Osteocyte (in vitro differentiated cells): Measurements from ENCODE around the gene MEX3D. TPM values are rescaled to one million over a fixed set of nuclear protein-coding genes. Genes with fewer than 3 reads are reported as not detected.

Experiments
- DNase-seq: peaks from one replicate; pipeline ENCODE4 v3.0.0; 2021; ENCODE audit warnings: mixed read lengths; ENCODE audit not compliant: unreplicated experiment; ENCODE audit errors: extremely low spot score
- H3K27ac Mint-ChIP-seq: one replicate; pipeline ENCODE4 v1.8.0; 2021; ENCODE audit warnings: mild to moderate bottlenecking, mixed read lengths; ENCODE audit not compliant: unreplicated experiment
- H3K27me3 Mint-ChIP-seq: one replicate; pipeline ENCODE4 v1.8.0; 2021; ENCODE audit warnings: mixed read lengths; ENCODE audit not compliant: unreplicated experiment
- H3K36me3 Mint-ChIP-seq: one replicate; pipeline ENCODE4 v1.8.0; 2021; ENCODE audit warnings: mixed read lengths; ENCODE audit not compliant: unreplicated experiment
- H3K4me1 Mint-ChIP-seq: one replicate; pipeline ENCODE4 v1.8.0; 2021; ENCODE audit warnings: mixed read lengths; ENCODE audit not compliant: unreplicated experiment
- H3K4me3 Mint-ChIP-seq: one replicate; pipeline ENCODE4 v1.8.0; 2021; ENCODE audit warnings: mild to moderate bottlenecking, moderate library complexity, mixed read lengths; ENCODE audit not compliant: unreplicated experiment
- H3K9me3 Mint-ChIP-seq: one replicate; pipeline ENCODE4 v1.8.0; 2021; ENCODE audit warnings: mixed read lengths; ENCODE audit not compliant: unreplicated experiment
- CTCF ChIP-seq: fragments of 200-600 bp; sonication (generic); IDR thresholded peaks from 2 replicates; pipeline ENCODE4 v1.5.0; 2021; ENCODE audit warnings: antibody characterized with exemption, mild to moderate bottlenecking, moderate library complexity
- total RNA-seq: library from RNA; stranded (reverse); gene quantifications from 2 replicates; pipeline ENCODE4 v1.2.1, GENCODE V29; 2021

MEX3D gene
- total RNA-seq, 1 donor from 2014 or later = 65.5 TPM

- no peaks in the 10 kb centered on the region for H3K4me1 Mint-ChIP-seq
- peaks cover 18% of the 10 kb centered on the region for H3K36me3 Mint-ChIP-seq
- TF ChIP-seq CTCF = no peak
- no peaks in the 10 kb centered on the region for H3K27me3 Mint-ChIP-seq
- H3K27ac Mint-ChIP-seq = no peak overlapping the region
- H3K4me3 Mint-ChIP-seq = no peak overlapping the region
- no peaks in the 10 kb centered on the region for H3K9me3 Mint-ChIP-seq
- DNase-seq = no peak
Observed at GRCh38 chr19:1580382-1580781, 12.3 kb upstream of the MEX3D start.

- Mint-ChIP-seq H3K4me3 (no peak overlapping the region), H3K4me1 (no peaks in the 10 kb centered on the region), H3K27ac (no peak overlapping the region)
Observed at GRCh38 chr19:1579222-1579621, 11.1 kb upstream of the MEX3D start.

GRCh38 chr19:1577929-1578618 is 9.9 kb upstream of the MEX3D start:
- peaks cover 3% of the 10 kb centered on the region for H3K4me1 Mint-ChIP-seq
- no peaks in the 10 kb centered on the region for H3K27me3 Mint-ChIP-seq
- DNase-seq = no peak
- no peak overlapping the region for H3K4me3 Mint-ChIP-seq
- peaks cover 12% of the 10 kb centered on the region for H3K36me3 Mint-ChIP-seq
- TF ChIP-seq CTCF = no peak
- H3K27ac Mint-ChIP-seq = no peak overlapping the region
- no peaks in the 10 kb centered on the region for H3K9me3 Mint-ChIP-seq

More at GRCh38 chr19:1579222-1579621, 11.1 kb upstream of the MEX3D start:
- no peak for DNase-seq
- peaks cover 15% of the 10 kb centered on the region for H3K36me3 Mint-ChIP-seq
- no peaks in the 10 kb centered on the region for H3K9me3 Mint-ChIP-seq
- TF ChIP-seq CTCF = no peak
- H3K27me3 Mint-ChIP-seq = no peaks in the 10 kb centered on the region

GRCh38 chr19:1577090-1577928 is 9.2 kb upstream of the MEX3D start:
- no peak for DNase-seq
- no peak overlapping the region for H3K27ac Mint-ChIP-seq
- no peaks in the 10 kb centered on the region for H3K9me3 Mint-ChIP-seq
- peaks cover 12% of the 10 kb centered on the region for H3K36me3 Mint-ChIP-seq
- no peak for TF ChIP-seq CTCF
- H3K27me3 Mint-ChIP-seq = no peaks in the 10 kb centered on the region
- peaks cover 3% of the 10 kb centered on the region for H3K4me1 Mint-ChIP-seq
- H3K4me3 Mint-ChIP-seq = no peak overlapping the region
